HG02943 (cell line): ENCODE results near the gene COL10A1.
A peak's percentile ranks its signal among the peaks of the same experiment; 100 is the strongest.
"Not testable (repeated sequence)": the region's sequence is repeated elsewhere in the genome, so short reads cannot be mapped to it uniquely, and the experiment has no call there.

ENCODE experiments used
- ATAC-seq: cut with Tn5 transposase; IDR thresholded peaks from one replicate; pipeline ENCODE4 v1.9.1; 2021; ENCODE audit warnings: mild to moderate bottlenecking, low read depth, moderate library complexity; ENCODE audit not compliant: unreplicated experiment

COL10A1 gene

DNA sequence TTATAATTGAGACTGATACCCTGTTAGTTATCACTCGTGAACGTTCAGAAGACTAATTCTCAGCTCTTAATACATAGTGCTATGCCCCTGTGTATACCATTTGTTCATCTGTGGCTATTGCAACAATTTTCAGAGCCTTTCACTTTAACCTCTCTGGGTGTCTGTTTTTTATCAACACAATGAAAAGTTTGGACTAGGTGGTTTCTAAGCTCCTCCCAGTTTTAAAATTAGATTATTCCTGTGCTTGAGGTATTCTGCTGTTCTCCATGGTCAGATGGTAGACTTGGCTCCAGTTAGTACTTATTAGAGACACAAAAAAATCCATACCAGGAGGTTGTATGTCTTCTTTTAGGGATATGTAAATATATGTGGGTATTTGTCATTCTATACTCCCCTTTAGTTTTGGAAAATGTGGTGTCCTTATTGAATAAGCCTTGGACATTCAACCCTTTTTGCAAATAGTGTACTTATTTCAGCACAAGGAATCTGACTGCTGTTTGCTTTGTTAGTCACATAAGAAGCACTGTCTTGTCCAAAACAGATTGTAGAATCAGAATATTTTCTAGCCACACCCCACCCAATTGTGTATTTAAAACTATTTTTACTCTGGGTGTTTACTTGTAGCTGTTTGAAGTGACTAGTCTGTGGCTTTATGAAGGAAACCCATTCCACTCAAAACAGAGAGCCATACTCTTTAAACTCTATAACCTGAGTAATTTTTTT lies 2.0 kb upstream of the COL10A1 start:
- no peak for ATAC-seq

DNA sequence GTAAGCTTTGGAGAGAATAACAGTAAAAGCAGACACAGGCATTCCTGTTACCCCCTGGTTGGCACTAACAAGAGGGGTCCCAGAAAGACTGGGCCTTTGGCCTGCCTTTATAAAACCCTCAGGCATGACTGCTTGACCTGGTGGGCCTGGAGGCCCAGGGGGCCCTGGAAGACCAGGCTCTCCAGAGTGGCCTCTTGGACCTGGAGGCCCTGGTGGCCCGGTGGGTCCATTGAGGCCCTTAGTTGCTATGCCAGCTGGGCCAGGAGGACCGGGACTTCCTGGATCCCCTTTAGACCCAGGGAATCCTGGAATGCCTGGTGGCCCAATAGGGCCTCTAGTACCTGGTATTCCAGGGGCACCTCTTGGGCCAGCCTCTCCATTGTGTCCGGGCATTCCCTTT lies 5.5 kb downstream of the COL10A1 start:
- no peak for ATAC-seq

GRCh38 chr6:116118608-116119007 lies 7.3 kb downstream of the COL10A1 start:
- no peak for ATAC-seq

DNA sequence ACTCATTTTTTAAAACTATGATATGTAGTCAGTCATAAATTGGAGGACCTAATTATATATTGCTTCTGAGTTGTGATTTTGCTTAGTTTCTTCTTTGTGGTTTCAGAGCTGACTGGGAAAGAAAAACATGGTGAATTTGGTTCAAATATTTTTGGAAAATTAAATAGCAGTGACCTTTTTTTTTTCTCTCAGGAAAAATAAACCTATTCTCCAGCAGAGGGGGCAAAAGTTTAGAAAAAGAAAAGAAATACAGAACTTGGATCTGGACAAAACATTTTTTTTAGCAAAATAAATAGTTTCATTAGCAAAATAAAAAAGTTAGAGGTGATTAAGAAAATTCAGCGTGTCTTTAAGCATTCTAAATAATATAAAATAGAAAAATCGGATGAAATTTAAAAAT lies 10.2 kb downstream of the COL10A1 start:
- ATAC-seq: no peak

GRCh38 chr6:116113386-116113785 lies 12.5 kb downstream of the COL10A1 start:
- ATAC-seq: no peak

GRCh38 chr6:116111552-116112528 lies 14.1 kb downstream of the COL10A1 start:
- no peak for ATAC-seq

GRCh38 chr6:116108836-116109235 lies 17.1 kb downstream of the COL10A1 start:
- no peak for ATAC-seq

GRCh38 chr6:116106146-116106545 lies 19.8 kb downstream of the COL10A1 start:
- no peak for ATAC-seq

GRCh38 chr6:116105247-116105646 lies 20.7 kb downstream of the COL10A1 start:
- no peak for ATAC-seq

DNA sequence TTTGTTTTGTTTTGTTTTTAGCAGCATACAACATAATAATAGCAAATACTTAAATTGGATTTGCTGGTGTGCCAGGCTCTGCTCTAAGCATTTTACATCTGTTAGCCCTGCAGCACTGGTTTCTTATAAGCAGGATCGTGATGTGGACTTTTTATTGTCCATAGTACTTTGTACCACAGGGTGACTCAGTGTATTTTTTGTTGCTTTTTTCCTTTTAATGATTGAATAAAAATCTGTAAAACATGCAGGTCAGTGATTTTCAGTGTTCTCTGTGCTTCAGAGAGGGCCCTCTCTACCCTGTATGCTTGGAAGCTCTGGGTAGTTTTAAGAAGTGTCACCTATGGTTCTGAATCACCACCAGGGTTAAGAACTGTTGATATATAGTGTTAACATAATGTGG lies 21.3 kb downstream of the COL10A1 start:
- no peak for ATAC-seq

GRCh38 chr6:116102873-116103272 lies 23.1 kb downstream of the COL10A1 start:
- ATAC-seq: no peak

- ATAC-seq: no peak
These were observed 24.1 kb downstream of the COL10A1 start for GRCh38 chr6:116101790-116102189.

- no peak for ATAC-seq
These were observed 24.6 kb downstream of the COL10A1 start for GRCh38 chr6:116101302-116101718.

DNA sequence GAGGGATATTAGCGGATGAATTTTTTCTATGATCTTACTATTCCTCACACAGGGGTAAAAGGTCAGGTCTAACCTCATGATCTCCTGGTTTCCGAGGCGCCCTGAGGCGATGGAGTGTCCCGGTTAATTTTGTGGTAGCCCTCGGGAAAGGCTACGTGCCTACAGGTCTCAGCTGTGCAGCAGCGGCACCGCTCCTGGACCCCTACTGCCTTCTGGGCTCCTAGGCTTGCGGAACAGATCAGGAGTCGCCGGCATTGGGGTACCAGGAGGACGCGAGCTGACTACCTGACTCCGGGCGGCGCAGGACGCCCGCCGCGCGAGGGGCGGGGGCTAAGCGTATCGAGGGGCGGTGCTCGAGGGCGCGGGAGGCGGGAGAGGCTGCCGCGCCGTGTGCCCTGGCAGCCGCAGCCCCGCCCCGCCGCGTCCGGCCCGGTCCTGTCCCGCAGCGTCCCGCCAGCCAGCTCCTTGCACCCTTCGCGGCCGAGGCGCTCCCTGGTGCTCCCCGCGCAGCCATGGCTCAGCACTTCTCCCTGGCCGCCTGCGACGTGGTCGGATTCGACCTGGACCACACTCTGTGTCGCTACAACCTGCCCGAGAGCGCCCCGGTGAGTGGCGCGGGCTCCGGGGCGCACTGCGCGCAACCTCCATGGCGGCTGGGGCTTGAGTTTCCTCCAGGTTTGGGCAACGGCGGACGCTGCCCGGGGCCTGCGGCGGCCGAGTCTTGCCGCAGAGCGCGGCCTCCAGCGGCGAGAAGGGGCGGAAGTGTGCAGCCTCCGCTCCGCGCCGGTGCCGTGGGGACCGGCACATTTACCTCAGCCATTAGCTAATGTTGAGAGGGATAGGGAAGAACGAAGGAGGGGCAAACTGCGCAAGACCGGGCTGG lies 25.3 kb downstream of the COL10A1 start, which contains the start of gene NT5DC1:
TSS of gene NT5DC1 (plus strand) at position 435 of the 883 bp plus-strand sequence. CDS start at position 513, 78 bp downstream.
- ATAC-seq: peak; percentile 81

GRCh38 chr6:116099036-116099435 lies 26.9 kb downstream of the COL10A1 start:
- no peak for ATAC-seq

GRCh38 chr6:116096979-116097816 lies 28.7 kb downstream of the COL10A1 start:
- ATAC-seq: no peak

GRCh38 chr6:116096048-116096759 lies 29.7 kb downstream of the COL10A1 start:
- ATAC-seq: not testable (repeated sequence)

DNA sequence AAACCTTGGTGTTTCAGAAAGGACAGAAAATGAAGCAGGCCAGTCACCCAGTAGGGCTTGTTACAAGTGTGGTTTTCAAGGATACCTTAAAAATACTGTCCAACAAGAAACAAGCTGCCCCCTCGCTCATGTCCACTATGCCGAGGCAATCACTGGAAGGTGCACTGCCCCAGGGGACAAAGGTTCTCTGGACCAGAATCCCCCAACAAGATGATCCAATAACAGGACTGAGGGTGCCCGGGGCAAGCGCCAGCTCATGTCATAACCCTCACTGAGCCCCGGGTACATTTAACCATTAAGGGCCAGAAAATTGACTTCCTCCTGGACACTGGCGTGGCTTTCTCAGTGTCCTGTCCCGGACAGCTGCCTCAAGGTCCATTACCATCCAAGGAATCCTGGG lies 31.9 kb downstream of the COL10A1 start:
- ATAC-seq: no peak

DNA sequence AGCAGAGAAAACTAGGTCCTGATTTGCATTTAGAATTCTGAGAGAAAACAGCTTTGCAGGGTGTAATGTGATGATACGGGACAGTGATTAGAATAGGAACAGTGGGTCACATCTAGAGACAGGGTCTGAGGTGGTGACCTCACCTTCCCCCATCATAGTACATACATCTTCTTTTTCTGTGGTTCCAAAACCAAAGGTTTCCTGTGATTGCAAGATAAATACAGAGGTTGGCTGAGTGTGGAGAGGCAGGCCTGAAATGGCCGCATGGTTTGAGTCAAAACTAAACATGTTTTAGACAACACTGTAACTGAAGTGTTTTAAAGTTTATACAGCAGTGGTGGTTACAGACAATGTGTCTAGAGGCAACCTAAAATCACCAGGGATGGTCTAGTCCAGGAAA lies 35.7 kb downstream of the COL10A1 start:
- peak; percentile 65 for ATAC-seq
